Endodermal cell (in vitro differentiated cells): ENCODE measurements around the gene GOLT1A. TPM values are rescaled to one million over a fixed set of nuclear protein-coding genes. Genes with fewer than 3 reads are reported as not detected.

Experiments used
- DNase-seq: peaks from one replicate; pipeline ENCODE4 v3.0.0-alpha.2; 2017
- H3K27ac ChIP-seq: 2 replicates; pipeline ENCODE4 v1.5.1; 2013; ENCODE audit warnings: mild to moderate bottlenecking, low read depth, low read length, moderate library complexity
- H3K27me3 ChIP-seq: 2 replicates; pipeline ENCODE4 v1.6.1; 2013; ENCODE audit warnings: mild to moderate bottlenecking, low read length, moderate library complexity; ENCODE audit not compliant: insufficient read depth, control insufficient read depth, poor library complexity, severe bottlenecking
- H3K36me3 ChIP-seq: 2 replicates; pipeline ENCODE4 v1.7.0; 2013; ENCODE audit warnings: mild to moderate bottlenecking, low read length, moderate library complexity; ENCODE audit not compliant: control insufficient read depth, insufficient read depth
- H3K4me1 ChIP-seq: one replicate; pipeline ENCODE4 v1.7.0; 2013; ENCODE audit warnings: low read length; ENCODE audit not compliant: control insufficient read depth, insufficient read depth
- H3K4me3 ChIP-seq: 2 replicates; pipeline ENCODE4 v1.5.1; 2013; ENCODE audit warnings: mild to moderate bottlenecking, low read length, moderate library complexity
- H3K9ac ChIP-seq: 2 replicates; pipeline ENCODE4 v1.6.1; 2013; ENCODE audit warnings: mild to moderate bottlenecking, low read length, moderate library complexity; ENCODE audit not compliant: poor library complexity, severe bottlenecking; ENCODE audit errors: extremely low read depth
- H3K9me3 ChIP-seq: 2 replicates; pipeline ENCODE4 v1.6.1; 2013; ENCODE audit warnings: mild to moderate bottlenecking, low read length, moderate library complexity; ENCODE audit not compliant: control insufficient read depth
- H3K27ac Mint-ChIP-seq: 2 replicates; pipeline ENCODE4 v1.8.0; 2020; ENCODE audit warnings: mixed read lengths
- H3K27me3 Mint-ChIP-seq: 2 replicates; pipeline ENCODE4 v1.8.0; 2021; ENCODE audit warnings: mild to moderate bottlenecking, mixed read lengths; ENCODE audit not compliant: insufficient read depth
- H3K36me3 Mint-ChIP-seq: 2 replicates; pipeline ENCODE4 v1.8.0; 2020; ENCODE audit warnings: low read depth, mixed read lengths
- H3K4me1 Mint-ChIP-seq: 2 replicates; pipeline ENCODE4 v1.8.0; 2020; ENCODE audit warnings: mixed read lengths
- H3K4me3 Mint-ChIP-seq: 2 replicates; pipeline ENCODE4 v1.8.0; 2020; ENCODE audit warnings: mild to moderate bottlenecking, moderate library complexity, mixed read lengths
- H3K9me3 Mint-ChIP-seq: 2 replicates; pipeline ENCODE4 v1.8.0; 2020; ENCODE audit warnings: mild to moderate bottlenecking, mixed read lengths
- CTCF ChIP-seq: fragments of 200-600 bp; sonication (generic); conservative IDR thresholded peaks from 2 replicates; pipeline ENCODE4 v1.5.0; 2021; ENCODE audit warnings: antibody characterized with exemption, mild to moderate bottlenecking
- WGBS, 2 experiments: methylation state at CpG; one replicate each; pipeline versions ENCODE4 v1.1.5 to v1.1.7; 2013; ENCODE audit warnings: missing lambda C conversion rate in 2 of 2, mixed read lengths in 1 of 2; ENCODE audit not compliant: insufficient coverage in 1 of 2, insufficient read length in 1 of 2; 5-methylcytosine and 5-hydroxymethylcytosine counted together
- total RNA-seq, 2 donors: library from RNA; stranded (reverse); fragmentation: NEBNext Ultra II Directional in 1 of 2; extraction: Animal tissue kit (Norgen Biotek cat#: 25700) in 1 of 2; gene quantifications; 2 replicates in 1 of 2; 3 replicates in 1 of 2; pipeline ENCODE4 v1.2.1, GENCODE V29; 2021

The GOLT1A gene
- total RNA-seq, 2 donors from 2014 or later: 1.8 to 6.2 TPM

GRCh38 chr1:204260601-204261197 is 46.9 kb upstream of the GOLT1A start:
- H3K4me1 Mint-ChIP-seq: peaks cover 29% of the 10 kb centered on the region
- H3K36me3 ChIP-seq: peaks cover 19% of the 10 kb centered on the region
- H3K27me3 ChIP-seq: no peaks in the 10 kb centered on the region

GRCh38 chr1:204259782-204260181 is 46.0 kb upstream of the GOLT1A start:
- WGBS, 2 experiments: 88 to 100% methylated on average over 3 to 5 of the region's 5 CpGs
- H3K27me3 ChIP-seq: no peaks in the 10 kb centered on the region
- no peak for TF ChIP-seq CTCF
- H3K9ac ChIP-seq: no peak overlapping the region
- H3K27ac ChIP-seq: no peak overlapping the region
- Mint-ChIP-seq H3K4me1 (peaks cover 36% of the 10 kb centered on the region), H3K4me3 (no peak overlapping the region), H3K27me3 (no peaks in the 10 kb centered on the region), H3K9me3 (no peaks in the 10 kb centered on the region), H3K36me3 (peaks cover 86% of the 10 kb centered on the region), H3K27ac (no peak overlapping the region)
- no peak for DNase-seq
- H3K4me3 ChIP-seq: no peak overlapping the region
- peaks cover 4% of the 10 kb centered on the region for H3K4me1 ChIP-seq
- H3K36me3 ChIP-seq: peaks cover 19% of the 10 kb centered on the region
- H3K9me3 ChIP-seq: no peaks in the 10 kb centered on the region

More at GRCh38 chr1:204260601-204261197, 46.9 kb upstream of the GOLT1A start:
- no peak overlapping the region for H3K9ac ChIP-seq
- H3K4me3 ChIP-seq: no peak overlapping the region
- H3K9me3 ChIP-seq: no peaks in the 10 kb centered on the region
- peaks cover 90% of the 10 kb centered on the region for H3K36me3 Mint-ChIP-seq
- TF ChIP-seq CTCF: no peak
- H3K4me3 Mint-ChIP-seq: no peak overlapping the region
- H3K27me3 Mint-ChIP-seq: no peaks in the 10 kb centered on the region
- WGBS, 2 experiments: 93 to 95% methylated on average over 5 to 14 of the region's 14 CpGs
- no peak overlapping the region for H3K27ac ChIP-seq
- no peak overlapping the region for H3K27ac Mint-ChIP-seq
- no peaks in the 10 kb centered on the region for H3K9me3 Mint-ChIP-seq
- peaks cover 3% of the 10 kb centered on the region for H3K4me1 ChIP-seq
- no peak for DNase-seq

DNA sequence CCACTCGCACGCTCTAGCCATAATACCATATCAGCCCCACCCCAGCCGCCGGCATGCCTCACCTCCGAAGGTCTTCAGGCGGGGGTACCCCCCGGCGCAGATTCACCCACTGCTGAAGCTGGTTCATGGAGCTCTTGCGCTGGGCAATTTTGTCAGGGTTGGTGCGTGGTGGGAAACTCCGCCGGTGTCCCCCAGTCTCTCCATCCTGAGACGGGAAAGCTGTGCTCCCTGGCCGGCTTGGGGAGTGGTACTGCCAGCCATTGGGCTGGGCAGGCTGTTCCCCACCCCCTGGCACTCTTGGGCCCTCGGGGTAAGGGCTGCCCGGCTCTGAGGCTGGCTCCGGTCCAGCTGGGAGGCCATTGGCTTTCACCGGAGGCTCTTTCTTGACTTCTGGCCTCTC is 45.4 kb upstream of the GOLT1A start:
- H3K4me3 Mint-ChIP-seq: no peak overlapping the region
- H3K4me1 Mint-ChIP-seq: peaks cover 36% of the 10 kb centered on the region
- TF ChIP-seq CTCF: no peak
- peaks cover 19% of the 10 kb centered on the region for H3K36me3 ChIP-seq
- H3K27me3 ChIP-seq: no peaks in the 10 kb centered on the region
- H3K27ac ChIP-seq: no peak overlapping the region
- no peak overlapping the region for H3K27ac Mint-ChIP-seq
- H3K27me3 Mint-ChIP-seq: no peaks in the 10 kb centered on the region
- no peak for DNase-seq
- H3K4me1 ChIP-seq: peaks cover 7% of the 10 kb centered on the region
- no peaks in the 10 kb centered on the region for H3K9me3 Mint-ChIP-seq
- H3K9ac ChIP-seq: no peak overlapping the region
- H3K36me3 Mint-ChIP-seq: peaks cover 80% of the 10 kb centered on the region
- WGBS, 2 experiments: 90 to 93% methylated on average over 10 to 18 of the region's 18 CpGs
- H3K9me3 ChIP-seq: no peaks in the 10 kb centered on the region
- H3K4me3 ChIP-seq: no peak overlapping the region
